ENCODE measurements around the gene ARID3A. TPM values are rescaled to one million over a fixed set of nuclear protein-coding genes. Genes with fewer than 3 reads are reported as not detected.

Gene ARID3A
- total and polyA plus RNA-seq, 2 of the 8 experiments (the other 6 are each of a cell fraction or from before 2014, with no cell fraction given): 40.5 to 77.4 TPM

GRCh38 chr19:888581-889385, 37.1 kb upstream of the ARID3A start:
- Histone ChIP-seq H3K23ac (ENCODE audit: insufficient read length) (no peak overlapping the region), H3K9me3 (ENCODE audit: insufficient read depth in 2 of 2, low read depth in 1 of 2, low read length in 1 of 2) (no peaks in the 10 kb centered on the region), H2BK12ac (ENCODE audit: low read depth, low read length) (no peak overlapping the region), H3K56ac (replicated peaks; ENCODE audit: insufficient read length, low read depth, low read length) (no peak overlapping the region), H3K18ac (ENCODE audit: extremely low read depth, low read length) (no peak overlapping the region), H2BK120ac (replicated peaks; ENCODE audit: low read depth, low read length) (no peak overlapping the region), H3K4me2 (ENCODE audit: insufficient read depth in 1 of 2, low read depth in 2 of 2, low read length in 2 of 2) (no peak overlapping the region), H2BK20ac (ENCODE audit: low read length) (no peak overlapping the region), H3K79me1 (ENCODE audit: low read depth, low read length) (peaks cover 7% of the 10 kb centered on the region), H3K4me1 (replicated peaks in 1 of 4; ENCODE audit: control insufficient read depth in 3 of 4, insufficient read depth in 4 of 4, low read length in 3 of 4) (peaks cover 0 to 2% (median 0%) of the 10 kb centered on the region in 4 experiments; a peak in 2 of 7 replicates), H4K91ac (replicated peaks; ENCODE audit: insufficient read length, low read length) (no peak overlapping the region), H4K5ac (ENCODE audit: insufficient read length, low read depth, low read length) (no peak overlapping the region), H3K27me3 (replicated peaks in 1 of 4; ENCODE audit: control insufficient read depth in 3 of 4, extremely low read depth in 1 of 4, insufficient read depth in 3 of 4, low read length in 3 of 4) (no peaks in the 10 kb centered on the region), H2BK5ac (ENCODE audit: low read depth, low read length) (no peak overlapping the region), H2BK15ac (ENCODE audit: low read length) (no peak overlapping the region), H3K14ac (ENCODE audit: insufficient read length) (no peak overlapping the region), H2AK5ac (ENCODE audit: low read depth, low read length) (no peak overlapping the region), H2AFZ (ENCODE audit: low read length) (no peak overlapping the region), H3K4me3 (ENCODE audit: extremely low read depth in 1 of 4, insufficient read depth in 2 of 4, low read depth in 3 of 4, low read length in 4 of 4) (no peak overlapping the region), H3K27ac (ENCODE audit: low read depth, low read length) (no peak overlapping the region), H3K23me2 (ENCODE audit: low read depth, low read length) (peaks cover 3% of the 10 kb centered on the region; the same call in 1 of the 2 replicates), H3K4ac (replicated peaks; ENCODE audit: insufficient read length, low read depth, low read length) (no peak overlapping the region), H3K9ac (replicated peaks in 1 of 4; ENCODE audit: extremely low read depth in 1 of 4, low read depth in 3 of 4, low read length in 3 of 4) (no peak overlapping the region), H3K36me3 (ENCODE audit: control insufficient read depth in 2 of 4, insufficient read depth in 4 of 4, low read length in 3 of 4) (peaks cover 0 to 21% (median 10%) of the 10 kb centered on the region in 4 experiments; a peak in 4 of 8 replicates), H4K20me1 (replicated peaks in 1 of 2; ENCODE audit: control insufficient read depth in 1 of 2, insufficient read depth in 2 of 2, low read length in 2 of 2) (peaks cover 5 to 13% of the 10 kb centered on the region in 2 experiments), H3K79me2 (ENCODE audit: control insufficient read depth in 1 of 2, insufficient read depth in 2 of 2, low read length in 2 of 2) (no peaks in the 10 kb centered on the region; a peak in 1 of 4 replicates), H4K8ac (ENCODE audit: extremely low read depth, insufficient read depth, low read length) (no peak overlapping the region)
- ChIA-PET CTCF (ENCODE audit: partially characterized antibody) (interaction anchor here (1.1 to 1.2 kb wide), 3 partner anchors 9 to 15 kb away, joined by 3 to 5 read pairs (median 4); no protein-coding TSS in a partner anchor), POLR2A (ENCODE audit: partially characterized antibody) (interaction anchor here (0.9 to 8.8 kb wide), 2 partner anchors 11 to 17 kb away, joined by 3 to 82 read pairs; no protein-coding TSS in a partner anchor)
- 91% methylated on average over 30 of the region's 30 CpGs; no CpG with 5 or more reads in 1 of the 2 experiments for WGBS, 2 experiments (ENCODE audit: extremely low coverage in 1 of 2, insufficient coverage in 1 of 2, insufficient read length in 1 of 2, insufficient replicate concordance in 2 of 2, low coverage in 1 of 2, low lambda C conversion rate in 2 of 2, missing lambda C conversion rate in 1 of 2)
- DNase-seq (ENCODE audit: low read depth in 1 of 2, low spot score in 2 of 2) (no peak), FAIRE-seq (no peak)
- TF ChIP-seq TEAD4 (IDR thresholded peaks at IDR 0.05; ENCODE audit: low read depth, low read length) (no peak), GABPA (IDR thresholded peaks at IDR 0.05; ENCODE audit: borderline replicate concordance, insufficient read depth, low read length) (no peak), KDM4A (IDR thresholded peaks at IDR 0.05; ENCODE audit: low read depth, low read length, severe bottlenecking) (no peak), CHD2 (IDR thresholded peaks at IDR 0.05; ENCODE audit: low read length) (no peak), SP1 (IDR thresholded peaks at IDR 0.05; ENCODE audit: low read depth, low read length) (no peak), GTF2F1 (IDR thresholded peaks at IDR 0.05; ENCODE audit: borderline replicate concordance, low read depth, low read length) (no peak), POU5F1 (IDR thresholded peaks at IDR 0.05; ENCODE audit: low read depth, low read length) (no peak), TAF7 (optimal IDR thresholded peaks at IDR 0.05; ENCODE audit: borderline replicate concordance, low read depth, low read length) (no peak), BACH1 (IDR thresholded peaks at IDR 0.05; ENCODE audit: low read length) (no peak), BRCA1 (IDR thresholded peaks at IDR 0.05; ENCODE audit: low read depth, low read length) (no peak), RAD21 (IDR thresholded peaks at IDR 0.05 in 1 of 2, conservative IDR thresholded peaks at IDR 0.05 in 1 of 2; ENCODE audit: low read depth in 2 of 2, low read length in 2 of 2) (no peak)
